Body of pancreas (tissue), 4 donors: ENCODE results near the gene ABTB1. TPM values are rescaled to one million over a fixed set of nuclear protein-coding genes. Genes with fewer than 3 reads are reported as not detected.
A peak's percentile ranks its signal among the peaks of the same experiment; 100 is the strongest.
"Not testable (repeated sequence)": the region's sequence is repeated elsewhere in the genome, so short reads cannot be mapped to it uniquely, and the experiment has no call there.

Source experiments
- ATAC-seq: fragments of 150-250 bp; one replicate; pipeline ENCODE4 v1.9.1; 2016
- DNase-seq, 4 donors: peaks; one replicate each; pipeline ENCODE4 v3.0.0-alpha.2; 2019
- H3K27ac ChIP-seq, 4 donors: fragments of 200-600 bp; sonication (generic); 1 replicate in 3 of 4; 2 replicates in 1 of 4; pipeline versions ENCODE4 v1.5.1 to v1.6.1; 2016 to 2019; ENCODE audit warnings: mild to moderate bottlenecking in 1 of 4, mixed read lengths in 1 of 4, moderate library complexity in 1 of 4
- H3K27me3 ChIP-seq, 2 donors: fragments of 200-600 bp; sonication (generic); one replicate each; pipeline ENCODE4 v1.6.0; 2016; ENCODE audit warnings: mild to moderate bottlenecking in 1 of 2
- H3K36me3 ChIP-seq, 2 donors: fragments of 200-600 bp; sonication (generic); replicated peaks in 1 of 2; 2 replicates each; pipeline ENCODE4 v1.5.1; 2016; ENCODE audit warnings: low read depth in 2 of 2; ENCODE audit not compliant: insufficient read depth in 1 of 2
- H3K4me1 ChIP-seq: fragments of 200-600 bp; sonication (generic); one replicate; pipeline ENCODE4 v1.6.0; 2016
- H3K4me3 ChIP-seq, 2 donors: fragments of 200-600 bp; sonication (generic); 1 replicate in 1 of 2; 2 replicates in 1 of 2; pipeline ENCODE4 v1.5.1; 2016 to 2019
- H3K9me3 ChIP-seq, 3 donors: fragments of 200-600 bp; sonication (generic); 1 replicate in 2 of 3; 2 replicates in 1 of 3; pipeline ENCODE4 v1.5.1; 2016
- CTCF ChIP-seq, 7 experiments: fragments of 450-650 bp in 4 of 7; fragments of 200-600 bp in 3 of 7; sonication (generic) in 3 of 7; IDR thresholded peaks; one replicate each; pipeline ENCODE4 v1.5.1; 2016 to 2019; ENCODE audit warnings: antibody characterized with exemption in 7 of 7
- POLR2A ChIP-seq, 3 donors: fragments of 450-650 bp; IDR thresholded peaks; one replicate each; pipeline ENCODE4 v1.6.1; 2016; ENCODE audit warnings: antibody characterized with exemption in 3 of 3, mild to moderate bottlenecking in 2 of 3
- WGBS, 2 donors: methylation state at CpG; one replicate each; pipeline ENCODE4 v1.1.5; 2017; 5-methylcytosine and 5-hydroxymethylcytosine counted together
- intact Hi-C: fragments of 100-400 bp; cut with DNase I; formaldehyde crosslinking; loops from one replicate; pipeline ENCODE4 v1.15.1; 2023
- total RNA-seq, 2 donors: library from RNA; depleted of rRNA; stranded (reverse); fragments of >200 nt; gene quantifications; one replicate each; pipeline ENCODE4 v1.1.0, GENCODE V29; 2016

The ABTB1 gene
- total RNA-seq, 2 donors from 2014 or later: 21.4 to 34.0 TPM

- ATAC-seq: no peak
- WGBS, 2 donors: 92 to 99% methylated on average over 12 to 13 of the region's 21 CpGs
- H3K9me3 ChIP-seq: no peaks in the 10 kb centered on the region
- no peak overlapping the region for H3K27ac ChIP-seq
- H3K27me3 ChIP-seq: no peaks in the 10 kb centered on the region
- intact Hi-C loops: loop anchor here (10.0 kb wide), 1 partner anchor 105 kb away; no protein-coding TSS in a partner anchor
- no peak overlapping the region for H3K4me3 ChIP-seq
- no peaks in the 10 kb centered on the region for H3K4me1 ChIP-seq
- H3K36me3 ChIP-seq: peaks cover 0 to 2% of the 10 kb centered on the region in 2 donors
- TF ChIP-seq CTCF (IDR thresholded peaks at IDR 0.05) (no peak), POLR2A (IDR thresholded peaks at IDR 0.05) (no peak)
- DNase-seq: no peak
Observed at GRCh38 chr3:127680146-127680661, 7.5 kb downstream of the ABTB1 start.

DNA sequence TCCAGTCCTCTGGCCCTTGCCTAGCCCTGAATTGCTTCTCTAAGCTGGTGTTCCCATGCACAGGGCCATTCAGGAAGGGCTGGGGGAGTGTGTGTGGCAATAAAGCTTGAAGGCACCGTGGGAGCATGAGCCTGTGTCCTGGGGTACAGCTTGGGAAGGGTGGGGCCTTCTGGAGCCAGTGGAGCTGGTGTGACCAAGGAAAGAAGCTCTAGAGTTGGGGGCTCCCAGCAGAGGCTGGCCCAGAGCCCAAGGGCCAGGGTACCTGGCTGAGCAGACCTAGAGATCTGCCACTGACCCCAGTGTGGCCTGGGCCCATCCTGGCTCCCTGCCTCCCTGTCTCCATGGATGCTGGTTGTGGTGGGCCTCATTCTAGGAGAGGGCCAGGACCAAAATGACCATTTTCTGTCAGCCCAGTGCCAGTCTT, 8.1 kb downstream of the ABTB1 start:
- no peaks in the 10 kb centered on the region for H3K9me3 ChIP-seq
- no peaks in the 10 kb centered on the region for H3K4me1 ChIP-seq
- no peaks in the 10 kb centered on the region for H3K27me3 ChIP-seq
- DNase-seq: no peak
- peaks cover 0 to 2% of the 10 kb centered on the region in 2 donors for H3K36me3 ChIP-seq
- intact Hi-C loops: loop anchor here (10.0 kb wide), 1 partner anchor 106 kb away; no protein-coding TSS in a partner anchor
- ATAC-seq: no peak
- TF ChIP-seq POLR2A (IDR thresholded peaks at IDR 0.05): no peak
- no peak for TF ChIP-seq CTCF (IDR thresholded peaks at IDR 0.05)
- no peak overlapping the region for H3K4me3 ChIP-seq
- H3K27ac ChIP-seq: no peak overlapping the region
- 89 to 100% methylated on average over 1 of the region's 1 CpG for WGBS, 2 donors

- intact Hi-C loops: loop anchor here (10.0 kb wide), 1 partner anchor 107 kb away; no protein-coding TSS in a partner anchor
- H3K27me3 ChIP-seq, ATAC-seq, H3K9me3 ChIP-seq, H3K4me1 ChIP-seq, H3K4me3 ChIP-seq, H3K36me3 ChIP-seq, H3K27ac ChIP-seq, DNase-seq: not testable (repeated sequence)
- 84 to 90% methylated on average over 6 of the region's 6 CpGs for WGBS, 2 donors
Observed at GRCh38 chr3:127682175-127682554, 9.4 kb downstream of the ABTB1 start.

- Histone ChIP-seq H3K27ac (no peak overlapping the region), H3K9me3 (no peaks in the 10 kb centered on the region), H3K36me3 (peaks cover 0 to 2% of the 10 kb centered on the region in 2 donors), H3K4me1 (no peaks in the 10 kb centered on the region), H3K27me3 (no peaks in the 10 kb centered on the region), H3K4me3 (no peak overlapping the region)
- DNase-seq (peak in 2 of 4 donors; percentile 3), ATAC-seq (no peak)
- TF ChIP-seq POLR2A (IDR thresholded peaks at IDR 0.05) (no peak), CTCF (IDR thresholded peaks at IDR 0.05) (no peak)
- intact Hi-C loops: loop anchor here (10.0 kb wide), 1 partner anchor 108 kb away; no protein-coding TSS in a partner anchor
- 66 to 72% methylated on average over 8 of the region's 8 CpGs for WGBS, 2 donors
Observed at GRCh38 chr3:127682561-127682960, 9.8 kb downstream of the ABTB1 start.

GRCh38 chr3:127684871-127685707, 12.3 kb downstream of the ABTB1 start:
- H3K4me1 ChIP-seq: no peaks in the 10 kb centered on the region
- DNase-seq (peak in 2 of 4 donors; percentile 2 to 5), ATAC-seq (no peak)
- intact Hi-C loops: loop anchor here (10.0 kb wide), 1 partner anchor 110 kb away; no protein-coding TSS in a partner anchor
- no peak overlapping the region for H3K4me3 ChIP-seq
- H3K27me3 ChIP-seq: no peaks in the 10 kb centered on the region
- no peaks in the 10 kb centered on the region for H3K36me3 ChIP-seq
- TF ChIP-seq CTCF (IDR thresholded peaks at IDR 0.05): no peak
- no peaks in the 10 kb centered on the region for H3K9me3 ChIP-seq
- 50 to 60% methylated on average over 11 to 21 of the region's 22 CpGs for WGBS, 2 donors
- no peak overlapping the region for H3K27ac ChIP-seq
